Stimulated activated CD8-positive, alpha-beta memory T cell treated with anti-CD3 and anti-CD28 coated beads, Interleukin-7, amount 100 ng/mL, for 4 hours (primary cell): Measurements from ENCODE around the gene NT5DC4.

Experiments
- DNase-seq, 2 donors: peaks; one replicate each; pipeline ENCODE4 v3.0.0-alpha.2; 2020; ENCODE audit warnings: low read depth in 2 of 2

Gene NT5DC4

GRCh38 chr2:112752667-112753066, 31.8 kb downstream of the NT5DC4 start:
- DNase-seq, result no peak

- no peak for DNase-seq
Measured at GRCh38 chr2:112754564-112754963, 33.7 kb downstream of the NT5DC4 start.

- DNase-seq, result no peak
Measured at GRCh38 chr2:112755444-112755843, 34.6 kb downstream of the NT5DC4 start.

- DNase-seq, result no peak
Measured at GRCh38 chr2:112756207-112756606, 35.4 kb downstream of the NT5DC4 start.

DNA sequence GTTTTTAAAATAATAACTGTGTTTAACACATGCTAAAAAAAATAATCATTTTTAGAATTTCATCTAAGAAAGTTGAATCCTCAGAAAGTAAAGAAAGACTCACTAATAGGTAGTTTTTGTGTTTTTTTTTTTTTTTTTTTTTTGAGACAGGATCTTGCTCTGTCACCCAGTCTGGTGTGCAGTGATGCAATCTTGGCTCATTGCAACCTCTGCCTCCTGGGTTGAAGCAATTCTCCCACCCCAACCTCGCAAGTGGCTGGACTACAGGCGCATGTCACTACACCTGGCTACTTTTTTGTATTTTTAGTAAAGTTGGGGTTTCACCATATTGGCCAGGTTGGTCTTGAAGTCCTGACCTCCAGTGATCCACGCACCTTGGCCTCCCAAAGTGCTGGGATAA, 36.4 kb downstream of the NT5DC4 start:
- DNase-seq, result no peak

DNA sequence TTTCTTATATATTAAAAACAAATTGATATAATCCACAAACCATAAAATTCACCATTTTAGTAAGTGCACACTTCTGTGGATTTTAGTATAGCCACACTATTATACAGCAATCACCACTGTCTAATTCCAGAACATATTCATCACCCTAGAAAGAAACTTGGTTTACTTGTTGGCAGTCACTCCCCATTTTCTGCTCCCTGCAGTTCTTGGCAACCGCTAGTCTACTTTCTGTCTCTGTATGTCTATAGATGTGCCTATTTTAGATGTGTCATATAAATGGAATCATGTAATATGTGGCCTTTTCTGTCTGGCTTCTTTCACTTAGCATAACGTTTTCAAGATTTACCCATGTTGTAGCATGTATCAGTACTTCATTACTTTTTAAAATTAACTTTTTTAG, 37.9 kb downstream of the NT5DC4 start:
- no peak for DNase-seq

DNA sequence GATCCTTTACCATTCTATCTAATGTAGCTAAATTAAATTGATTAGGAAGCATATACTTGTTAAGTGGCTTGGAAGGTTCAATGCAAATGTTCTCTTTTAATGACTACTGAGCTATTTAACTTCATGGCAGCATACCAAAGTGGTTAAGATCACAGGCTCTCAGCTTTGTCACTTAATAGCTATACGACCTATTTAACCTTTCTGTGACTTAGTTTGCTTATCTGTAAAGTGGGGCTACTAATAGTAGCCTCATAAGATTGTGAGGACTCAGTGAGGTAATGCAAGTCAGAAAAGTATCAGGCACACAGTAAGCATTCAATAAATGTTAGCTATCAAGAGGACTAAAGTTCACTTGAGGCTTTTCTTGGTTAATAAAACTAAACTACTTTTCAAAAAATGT, 39.3 kb downstream of the NT5DC4 start:
- no peak for DNase-seq

- DNase-seq, result no peak
Measured at GRCh38 chr2:112762276-112762675, 41.5 kb downstream of the NT5DC4 start.

- DNase-seq, result peak; percentile 94
Measured at GRCh38 chr2:112764071-112765044, 43.5 kb downstream of the NT5DC4 start, which contains the start of gene CKAP2L. CKAP2L (minus strand) TSS chr2:112764609; CDS start chr2:112764598, 11 bp downstream.

GRCh38 chr2:112765251-112765650, 44.4 kb downstream of the NT5DC4 start:
- DNase-seq, result no peak

DNA sequence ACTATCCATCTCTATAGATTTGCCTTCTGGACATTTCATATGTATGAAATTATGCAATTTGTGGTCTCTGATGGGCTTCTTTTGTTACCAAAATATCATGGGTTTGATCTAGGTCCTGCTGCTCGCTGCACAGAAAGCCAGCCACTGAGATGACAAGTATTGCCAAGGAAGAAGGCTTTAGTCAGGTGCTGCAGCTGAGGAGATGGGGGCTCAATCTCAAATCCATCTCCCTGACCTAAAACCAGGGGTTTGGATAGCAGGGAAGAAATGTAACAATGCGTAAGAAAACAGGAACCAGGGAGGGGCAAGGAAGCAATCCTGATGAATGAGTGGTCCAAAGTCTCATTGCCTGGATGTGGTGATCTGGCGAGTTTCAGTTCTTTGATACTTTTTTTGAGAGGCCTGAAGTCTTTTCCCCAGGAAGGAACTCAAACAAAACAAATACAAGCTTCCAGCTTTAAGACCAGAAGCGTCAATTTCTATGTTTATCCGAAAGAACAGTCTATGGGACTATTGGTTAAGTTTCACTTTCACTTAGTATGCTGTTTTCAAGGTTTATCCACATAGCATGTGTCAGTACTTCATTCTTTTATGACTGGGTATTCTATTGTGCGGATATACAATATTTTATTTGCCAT, 47.0 kb downstream of the NT5DC4 start:
- DNase-seq, result no peak

DNA sequence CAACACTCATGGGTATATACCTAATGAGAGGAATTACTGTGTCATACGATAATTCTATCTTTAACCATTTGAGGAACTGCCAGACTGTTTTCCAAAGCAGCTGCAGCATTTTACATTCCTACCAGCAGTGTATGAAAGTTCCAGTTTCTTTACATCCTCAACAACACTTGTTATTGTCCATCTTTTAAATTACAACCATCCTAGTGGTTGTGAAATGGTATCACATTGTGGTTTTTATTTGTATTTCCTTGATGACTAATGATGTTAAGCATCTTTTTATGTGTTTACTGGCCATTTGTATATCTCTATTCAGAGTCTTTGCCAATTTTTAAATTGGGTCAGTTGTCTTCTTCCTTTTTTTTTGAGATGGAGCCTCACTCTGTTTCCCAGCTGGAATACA, 47.6 kb downstream of the NT5DC4 start:
- DNase-seq, result no peak

DNA sequence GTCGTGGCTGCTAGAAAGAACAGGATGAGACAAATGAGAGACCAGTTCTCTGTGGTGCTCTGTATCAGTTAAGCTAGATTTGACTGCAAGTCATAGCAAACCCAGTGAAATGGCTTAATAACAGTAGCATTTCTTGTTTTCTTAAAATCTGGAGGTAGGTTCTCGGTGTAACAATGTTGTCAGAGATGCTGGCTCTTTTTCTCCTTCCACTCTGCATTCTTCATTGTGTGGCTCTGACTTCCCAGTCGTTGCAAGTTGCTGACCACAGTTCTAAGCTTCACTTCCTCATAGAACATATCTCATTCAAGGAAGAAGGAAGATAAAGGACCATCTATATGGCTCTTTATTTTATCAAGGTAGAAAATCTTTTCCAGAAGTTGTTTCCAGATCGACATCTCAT, 51.5 kb downstream of the NT5DC4 start:
- no peak for DNase-seq

GRCh38 chr2:112772911-112773475, 52.2 kb downstream of the NT5DC4 start:
- DNase-seq, result no peak

- DNase-seq, result no peak
Measured at GRCh38 chr2:112773556-112773955, 52.7 kb downstream of the NT5DC4 start.

DNA sequence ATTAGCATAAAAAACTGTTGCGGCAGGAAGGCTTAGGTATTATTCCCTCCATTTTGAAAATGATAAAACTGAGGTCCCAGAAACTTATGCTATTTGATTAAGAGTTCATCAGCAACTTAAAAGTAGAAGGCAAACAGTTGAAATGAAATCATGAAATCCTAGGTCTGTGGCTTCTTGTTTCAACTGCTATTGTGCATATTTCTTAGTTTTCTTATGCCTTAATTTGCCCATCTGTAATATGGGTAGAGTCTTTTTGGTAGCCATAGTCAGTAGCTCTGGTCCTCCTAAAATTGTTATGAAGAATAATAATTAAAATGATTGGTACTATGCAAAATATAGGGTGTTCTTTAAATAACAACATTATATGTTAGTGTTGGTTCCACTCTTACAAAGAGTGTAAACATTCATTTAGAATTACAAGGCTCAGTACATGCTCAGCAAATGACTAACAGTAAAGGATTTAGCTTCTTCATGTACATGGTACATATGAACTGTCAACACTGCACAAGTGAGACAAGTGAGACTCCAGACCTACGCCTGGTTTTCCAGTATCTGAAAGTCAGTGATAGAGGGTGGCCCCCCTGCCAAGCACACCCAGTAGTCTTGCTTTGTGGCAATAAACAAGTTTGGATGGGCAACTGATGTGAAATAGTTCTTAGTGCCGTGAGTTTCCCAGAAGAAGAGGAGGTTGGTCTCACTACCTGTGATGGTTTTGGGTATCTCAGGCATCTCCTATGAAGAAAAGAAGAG, 53.9 kb downstream of the NT5DC4 start:
- DNase-seq, result no peak

DNA sequence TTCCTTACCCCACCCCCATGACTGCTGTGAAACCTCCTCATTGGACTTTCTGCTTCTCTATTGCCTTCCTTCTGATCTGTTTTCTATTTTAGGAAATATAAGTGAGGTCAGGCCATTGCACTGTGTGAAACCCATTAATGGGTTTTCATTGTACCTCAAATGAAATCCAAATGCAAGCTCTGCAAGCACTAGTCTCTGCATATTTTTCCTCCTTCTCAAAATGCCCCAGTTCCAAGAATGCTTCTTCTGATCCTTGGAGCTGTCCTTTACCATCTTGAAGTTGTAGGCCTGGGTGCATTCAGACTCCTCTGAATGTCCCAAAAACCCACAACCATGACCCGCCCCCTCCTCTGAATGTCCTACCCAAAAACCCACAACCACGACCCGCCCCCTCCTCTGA, 55.3 kb downstream of the NT5DC4 start:
- no peak for DNase-seq

- DNase-seq, result no peak
Measured at GRCh38 chr2:112777036-112777435, 56.2 kb downstream of the NT5DC4 start.

DNA sequence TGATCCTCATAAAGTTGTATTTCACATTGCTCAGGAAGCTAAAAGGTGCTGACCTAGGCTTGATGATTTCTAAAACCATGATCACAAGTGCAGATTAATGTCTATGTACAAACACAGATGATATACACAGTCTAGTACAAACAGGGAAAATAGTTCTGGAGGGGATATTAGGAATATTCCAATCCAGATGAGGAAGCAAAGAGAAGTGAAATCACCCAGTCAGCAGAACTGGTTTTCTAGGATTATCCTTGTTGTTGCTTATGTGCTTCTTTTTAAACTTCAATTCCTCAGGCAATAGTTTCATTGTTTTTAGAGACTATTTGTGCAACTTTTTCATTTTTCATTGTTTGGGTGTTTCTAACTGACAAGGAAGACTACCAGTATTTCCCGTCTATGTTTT, 58.8 kb downstream of the NT5DC4 start:
- DNase-seq, result no peak

- no peak for DNase-seq
Measured at GRCh38 chr2:112782234-112782799, 61.5 kb downstream of the NT5DC4 start.

- no peak for DNase-seq
Measured at GRCh38 chr2:112783187-112783714, 62.4 kb downstream of the NT5DC4 start.
